ENCODE measurements around the gene CHST8. TPM values are rescaled to one million over a fixed set of nuclear protein-coding genes. Genes with fewer than 3 reads are reported as not detected.

CHST8 gene
- polyA plus RNA-seq, 2 of the 4 experiments (the other 2 are of a cell fraction) = not detected

- Histone ChIP-seq H3K27ac (no peak overlapping the region), H3K4me2 (no peak overlapping the region), H3K4me3 (no peak overlapping the region), H3K4me1 (no peaks in the 10 kb centered on the region), H3K9me3 (no peaks in the 10 kb centered on the region)
- CTCF ChIA-PET = interaction anchor here (1.0 to 1.5 kb wide), 3 partner anchors 8 to 42 kb away, joined by 4 to 5 read pairs (median 4); no protein-coding TSS in a partner anchor
- POLR2A ChIA-PET = no interaction called here
- TF ChIP-seq GATA3 (IDR thresholded peaks at IDR 0.05; ENCODE audit: borderline replicate concordance) = no peak
- no peak for TF ChIP-seq BHLHE40 (IDR thresholded peaks at IDR 0.05; ENCODE audit: low read depth, low read length)
- no peak for TF ChIP-seq HOXB13 (CRISPR knock-in tag; IDR thresholded peaks at IDR 0.05; ENCODE audit: low read depth)
- TF ChIP-seq CTCF (IDR thresholded peaks at IDR 0.05) = no peak
- TF ChIP-seq ATOH8 (CRISPR knock-in tag; IDR thresholded peaks at IDR 0.05; ENCODE audit: low read depth) = no peak
- no peak for TF ChIP-seq USF2 (IDR thresholded peaks at IDR 0.05)
- no peak for TF ChIP-seq TP53 (CRISPR knock-in tag; IDR thresholded peaks at IDR 0.05)
- no peak for TF ChIP-seq POLR2A (IDR thresholded peaks at IDR 0.05; ENCODE audit: low read length)
- no peak for TF ChIP-seq KDM5A (IDR thresholded peaks at IDR 0.05)
- no peak for TF ChIP-seq ZNF302 (CRISPR knock-in tag; IDR thresholded peaks at IDR 0.05)
- no peak for DNase-seq (ENCODE audit: low read depth in 1 of 2, low spot score in 1 of 2)
- no peak for ATAC-seq
- no peak for FAIRE-seq
- WGBS (ENCODE audit: missing lambda C conversion rate) = 35% methylated on average over 11 of the region's 11 CpGs
These were observed 81.6 kb downstream of the CHST8 start for GRCh38 chr19:33703438-33703750.

- FAIRE-seq = no peak
- 44% methylated on average over 8 of the region's 8 CpGs for WGBS (ENCODE audit: missing lambda C conversion rate)
These were observed 82.1 kb downstream of the CHST8 start for GRCh38 chr19:33703821-33704220.

GRCh38 chr19:33704271-33704670 lies 82.5 kb downstream of the CHST8 start:
- DNase-seq (ENCODE audit: low read depth in 1 of 2, low spot score in 1 of 2) (no peak), FAIRE-seq (no peak), ATAC-seq (no peak)
- no peak for TF ChIP-seq CHD2 (IDR thresholded peaks at IDR 0.05; ENCODE audit: low read length, partially characterized antibody)
- TF ChIP-seq JUNB (IDR thresholded peaks at IDR 0.05) = no peak
- TF ChIP-seq HOXB5 (CRISPR knock-in tag; IDR thresholded peaks at IDR 0.05) = no peak
- TF ChIP-seq RNF2 (IDR thresholded peaks at IDR 0.05; ENCODE audit: borderline replicate concordance, low read depth) = no peak
- no peak for TF ChIP-seq ATOH8 (CRISPR knock-in tag; IDR thresholded peaks at IDR 0.05; ENCODE audit: low read depth)
- H3K27ac ChIP-seq = no peak overlapping the region
- POLR2A ChIA-PET = no interaction called here
- no peak overlapping the region for H3K4me3 ChIP-seq
- no peak overlapping the region for H3K4me2 ChIP-seq
- H3K9me3 ChIP-seq = peaks cover 3% of the 10 kb centered on the region; the same call in 1 of the 3 replicates
- 40% methylated on average over 2 of the region's 2 CpGs for WGBS (ENCODE audit: missing lambda C conversion rate)
- CTCF ChIA-PET = interaction anchor here (0.9 to 1.5 kb wide), 8 partner anchors 9 to 274 kb away, joined by 3 to 7 read pairs (median 4); no protein-coding TSS in a partner anchor
- H3K4me1 ChIP-seq = no peaks in the 10 kb centered on the region

More at GRCh38 chr19:33703821-33704220, 82.1 kb downstream of the CHST8 start:
- H3K27ac ChIP-seq = no peak overlapping the region
- ChIA-PET CTCF (interaction anchor here (0.9 to 1.5 kb wide), 5 partner anchors 8 to 43 kb away, joined by 3 to 5 read pairs (median 4); no protein-coding TSS in a partner anchor), POLR2A (no interaction called here)
- TF ChIP-seq MYC (IDR thresholded peaks at IDR 0.05; ENCODE audit: borderline replicate concordance, low read length) (no peak), POLR2AphosphoS2 (conservative IDR thresholded peaks at IDR 0.05; ENCODE audit: low read length) (no peak), FOXS1 (CRISPR knock-in tag; IDR thresholded peaks at IDR 0.05) (no peak), RNF2 (IDR thresholded peaks at IDR 0.05; ENCODE audit: borderline replicate concordance, low read depth) (no peak), HOXA7 (CRISPR knock-in tag; IDR thresholded peaks at IDR 0.05) (no peak), SMC3 (IDR thresholded peaks at IDR 0.05) (no peak), RARB (CRISPR knock-in tag; IDR thresholded peaks at IDR 0.05) (no peak), RAD21 (conservative IDR thresholded peaks at IDR 0.05 in 1 of 2, IDR thresholded peaks at IDR 0.05 in 1 of 2) (no peak)
- DNase-seq (ENCODE audit: low read depth in 1 of 2, low spot score in 1 of 2) (no peak), ATAC-seq (no peak)
- no peak overlapping the region for H3K4me2 ChIP-seq
- no peaks in the 10 kb centered on the region for H3K9me3 ChIP-seq
- H3K4me3 ChIP-seq = no peak overlapping the region
- no peaks in the 10 kb centered on the region for H3K4me1 ChIP-seq
